PC-9 (cell line): ENCODE data around the gene YWHAB.

ENCODE experiments used
- EZH2 ChIP-seq: fragments of 200-600 bp; sonication (generic); IDR thresholded peaks from 2 replicates; pipeline ENCODE4 v1.8.0; 2017; ENCODE audit warnings: antibody characterized with exemption, low read depth
- TF ChIP-seq, protein P1 (sequence below): fragments of 200-600 bp; sonication (generic); conservative IDR thresholded peaks from 2 replicates; pipeline ENCODE4 v1.6.1; 2017; ENCODE audit warnings: mixed run types, antibody characterized with exemption, mild to moderate bottlenecking, moderate library complexity

DNA sequence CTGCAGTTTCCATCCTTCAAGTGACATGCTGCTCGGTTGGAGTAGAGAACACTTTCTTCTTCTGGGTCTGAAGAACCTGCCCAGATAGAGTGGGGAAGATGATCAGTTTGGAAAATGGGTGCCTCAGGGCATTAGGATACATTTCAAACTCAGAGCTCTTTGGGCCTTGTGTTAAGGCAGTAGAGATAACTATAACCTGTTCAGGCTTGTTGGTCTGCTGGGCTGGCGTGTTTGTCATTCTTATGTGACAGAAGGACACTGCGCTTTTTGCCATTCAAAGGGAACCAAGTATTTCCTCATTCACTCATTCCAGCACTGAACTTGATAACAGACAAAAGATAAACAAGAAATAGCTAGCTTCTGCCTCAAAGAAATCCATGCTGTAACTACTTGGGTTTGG lies 70.9 kb downstream of the YWHAB start:
- TF ChIP-seq EZH2, result no peak
- TF ChIP-seq, protein P1, sequence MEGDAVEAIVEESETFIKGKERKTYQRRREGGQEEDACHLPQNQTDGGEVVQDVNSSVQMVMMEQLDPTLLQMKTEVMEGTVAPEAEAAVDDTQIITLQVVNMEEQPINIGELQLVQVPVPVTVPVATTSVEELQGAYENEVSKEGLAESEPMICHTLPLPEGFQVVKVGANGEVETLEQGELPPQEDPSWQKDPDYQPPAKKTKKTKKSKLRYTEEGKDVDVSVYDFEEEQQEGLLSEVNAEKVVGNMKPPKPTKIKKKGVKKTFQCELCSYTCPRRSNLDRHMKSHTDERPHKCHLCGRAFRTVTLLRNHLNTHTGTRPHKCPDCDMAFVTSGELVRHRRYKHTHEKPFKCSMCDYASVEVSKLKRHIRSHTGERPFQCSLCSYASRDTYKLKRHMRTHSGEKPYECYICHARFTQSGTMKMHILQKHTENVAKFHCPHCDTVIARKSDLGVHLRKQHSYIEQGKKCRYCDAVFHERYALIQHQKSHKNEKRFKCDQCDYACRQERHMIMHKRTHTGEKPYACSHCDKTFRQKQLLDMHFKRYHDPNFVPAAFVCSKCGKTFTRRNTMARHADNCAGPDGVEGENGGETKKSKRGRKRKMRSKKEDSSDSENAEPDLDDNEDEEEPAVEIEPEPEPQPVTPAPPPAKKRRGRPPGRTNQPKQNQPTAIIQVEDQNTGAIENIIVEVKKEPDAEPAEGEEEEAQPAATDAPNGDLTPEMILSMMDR, result no peak
